Astrocyte (in vitro differentiated cells and primary cell): Measurements from ENCODE around the gene PHACTR4. TPM values are rescaled to one million over a fixed set of nuclear protein-coding genes. Genes with fewer than 3 reads are reported as not detected.
A peak's percentile ranks its signal among the peaks of the same experiment; 100 is the strongest.
"Not testable (repeated sequence)": the region's sequence is repeated elsewhere in the genome, so short reads cannot be mapped to it uniquely, and the experiment has no call there.

Experiments used
- DNase-seq: peaks from one replicate; pipeline ENCODE4 v3.0.0-alpha.2; 2010; ENCODE audit warnings: low read depth
- FAIRE-seq: peaks from 2 replicates; lab custom pipeline; 2011; peaks lifted over from hg19 to GRCh38; lab: Jason Lieb, UNC
- H2AFZ ChIP-seq: 2 replicates; pipeline ENCODE4 v1.6.0; 2012; ENCODE audit warnings: low read depth, low read length, inconsistent platforms
- H3K27ac ChIP-seq: 2 replicates; pipeline ENCODE4 v1.5.1; 2011; ENCODE audit warnings: low read depth, low read length, inconsistent platforms
- H3K27me3 ChIP-seq: 2 replicates; pipeline ENCODE4 v1.6.0; 2011; ENCODE audit warnings: low read length, inconsistent platforms; ENCODE audit not compliant: insufficient read depth
- H3K36me3 ChIP-seq: 2 replicates; pipeline ENCODE4 v1.5.1; 2011; ENCODE audit warnings: low read length, inconsistent platforms; ENCODE audit not compliant: insufficient read depth
- H3K4me1 ChIP-seq: 2 replicates; pipeline ENCODE4 v1.5.1; 2011; ENCODE audit warnings: low read length, inconsistent platforms; ENCODE audit not compliant: insufficient read depth
- H3K4me2 ChIP-seq: 2 replicates; pipeline ENCODE4 v1.6.0; 2012; ENCODE audit warnings: low read length, inconsistent platforms
- H3K4me3 ChIP-seq: 2 replicates; pipeline ENCODE4 v1.5.1; 2011; ENCODE audit warnings: low read depth, mild to moderate bottlenecking, low read length, inconsistent platforms; ENCODE audit not compliant: insufficient read depth
- H3K79me2 ChIP-seq: 2 replicates; pipeline ENCODE4 v1.6.0; 2012; ENCODE audit warnings: mild to moderate bottlenecking, low read length, inconsistent platforms; ENCODE audit not compliant: insufficient read depth
- H3K9ac ChIP-seq: 2 replicates; pipeline ENCODE4 v1.6.0; 2012; ENCODE audit warnings: mild to moderate bottlenecking, low read length, inconsistent platforms
- H3K9me3 ChIP-seq: 2 replicates; pipeline ENCODE4 v1.5.1; 2012; ENCODE audit warnings: low read depth, mild to moderate bottlenecking, low read length, inconsistent platforms; ENCODE audit not compliant: insufficient read depth
- H4K20me1 ChIP-seq: 2 replicates; pipeline ENCODE4 v1.6.0; 2012; ENCODE audit warnings: low read length, inconsistent platforms; ENCODE audit not compliant: insufficient read depth
- H3K27ac Mint-ChIP-seq: one replicate; pipeline ENCODE4 v1.8.0; 2021; ENCODE audit warnings: mild to moderate bottlenecking, mixed read lengths; ENCODE audit not compliant: unreplicated experiment
- H3K27me3 Mint-ChIP-seq: one replicate; pipeline ENCODE4 v1.8.0; 2021; ENCODE audit warnings: low read depth, mixed read lengths; ENCODE audit not compliant: unreplicated experiment
- H3K36me3 Mint-ChIP-seq: one replicate; pipeline ENCODE4 v1.8.0; 2021; ENCODE audit warnings: low read depth, mixed read lengths; ENCODE audit not compliant: unreplicated experiment
- H3K4me1 Mint-ChIP-seq: one replicate; pipeline ENCODE4 v1.8.0; 2021; ENCODE audit warnings: low read depth, mixed read lengths; ENCODE audit not compliant: unreplicated experiment
- H3K4me3 Mint-ChIP-seq: one replicate; pipeline ENCODE4 v1.8.0; 2021; ENCODE audit warnings: mild to moderate bottlenecking, moderate library complexity, mixed read lengths; ENCODE audit not compliant: unreplicated experiment
- H3K9me3 Mint-ChIP-seq: one replicate; pipeline ENCODE4 v1.8.0; 2021; ENCODE audit warnings: mild to moderate bottlenecking, mixed read lengths; ENCODE audit not compliant: unreplicated experiment
- EZH2 ChIP-seq: IDR thresholded peaks from 2 replicates; pipeline ENCODE4 v1.6.1; 2012; ENCODE audit warnings: mild to moderate bottlenecking, low read length, inconsistent platforms; ENCODE audit not compliant: insufficient read depth
- total RNA-seq: library from RNA; stranded (reverse); gene quantifications from 2 replicates; pipeline ENCODE4 v1.2.1, GENCODE V29; 2021
- TF ChIP-seq, protein P1 (sequence below): IDR thresholded peaks from 2 replicates; pipeline ENCODE4 v1.5.1; 2011; ENCODE audit warnings: low read depth, mild to moderate bottlenecking, inconsistent platforms, low read length, moderate library complexity; ENCODE audit not compliant: insufficient read depth

Gene PHACTR4
- total RNA-seq, 1 donor from 2014 or later: 78.5 TPM

DNA sequence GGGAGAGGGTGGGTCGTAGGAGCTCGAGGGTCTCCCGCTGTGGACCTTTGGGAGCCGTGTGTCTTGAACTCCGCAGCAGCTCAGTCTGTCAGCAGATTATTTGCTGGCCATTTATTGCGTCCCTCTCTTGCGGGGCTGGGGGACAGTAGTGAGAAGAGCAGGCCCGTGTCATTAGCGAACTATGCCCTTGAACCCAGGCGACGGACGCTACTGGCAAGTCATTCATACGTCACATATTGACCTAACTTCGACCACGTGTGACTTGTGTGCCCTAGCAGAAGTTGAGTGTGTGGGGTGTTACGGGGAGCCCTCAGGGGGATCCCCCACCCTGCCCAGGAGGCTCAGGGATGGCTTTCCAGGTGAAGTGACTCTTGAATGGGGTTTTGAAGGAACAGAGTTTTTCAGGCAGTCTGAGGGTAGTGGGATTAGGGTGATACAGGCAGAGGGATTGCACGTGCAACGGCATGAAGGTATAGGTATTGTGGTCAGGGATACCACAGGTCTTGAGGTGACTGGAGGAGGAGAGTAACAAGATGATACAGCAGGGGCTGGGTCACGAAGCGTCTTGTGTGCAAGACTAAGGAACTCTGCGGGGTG, 149.3 kb downstream of the PHACTR4 start:
- peaks cover 48% of the 10 kb centered on the region for H3K79me2 ChIP-seq
- peaks cover 14% of the 10 kb centered on the region for H3K4me1 ChIP-seq
- peak overlapping the region; percentile 89 for H3K9ac ChIP-seq
- peaks cover under 1% of the 10 kb centered on the region for H3K36me3 ChIP-seq
- no peak for DNase-seq
- peaks cover 11% of the 10 kb centered on the region for H3K4me1 Mint-ChIP-seq
- H2AFZ ChIP-seq: no peak overlapping the region
- H3K27ac ChIP-seq: peak overlapping the region; percentile 86
- no peaks in the 10 kb centered on the region for H3K27me3 ChIP-seq
- no peak for FAIRE-seq
- H3K36me3 Mint-ChIP-seq: peaks cover 2% of the 10 kb centered on the region
- no peaks in the 10 kb centered on the region for H3K9me3 Mint-ChIP-seq
- H3K9me3 ChIP-seq: no peaks in the 10 kb centered on the region
- H3K27ac Mint-ChIP-seq: peak overlapping the region; percentile 95
- no peaks in the 10 kb centered on the region for H3K27me3 Mint-ChIP-seq
- H3K4me3 ChIP-seq: peak overlapping the region; percentile 72
- peaks cover 57% of the 10 kb centered on the region for H4K20me1 ChIP-seq
- TF ChIP-seq EZH2: no peak
- TF ChIP-seq, protein P1, sequence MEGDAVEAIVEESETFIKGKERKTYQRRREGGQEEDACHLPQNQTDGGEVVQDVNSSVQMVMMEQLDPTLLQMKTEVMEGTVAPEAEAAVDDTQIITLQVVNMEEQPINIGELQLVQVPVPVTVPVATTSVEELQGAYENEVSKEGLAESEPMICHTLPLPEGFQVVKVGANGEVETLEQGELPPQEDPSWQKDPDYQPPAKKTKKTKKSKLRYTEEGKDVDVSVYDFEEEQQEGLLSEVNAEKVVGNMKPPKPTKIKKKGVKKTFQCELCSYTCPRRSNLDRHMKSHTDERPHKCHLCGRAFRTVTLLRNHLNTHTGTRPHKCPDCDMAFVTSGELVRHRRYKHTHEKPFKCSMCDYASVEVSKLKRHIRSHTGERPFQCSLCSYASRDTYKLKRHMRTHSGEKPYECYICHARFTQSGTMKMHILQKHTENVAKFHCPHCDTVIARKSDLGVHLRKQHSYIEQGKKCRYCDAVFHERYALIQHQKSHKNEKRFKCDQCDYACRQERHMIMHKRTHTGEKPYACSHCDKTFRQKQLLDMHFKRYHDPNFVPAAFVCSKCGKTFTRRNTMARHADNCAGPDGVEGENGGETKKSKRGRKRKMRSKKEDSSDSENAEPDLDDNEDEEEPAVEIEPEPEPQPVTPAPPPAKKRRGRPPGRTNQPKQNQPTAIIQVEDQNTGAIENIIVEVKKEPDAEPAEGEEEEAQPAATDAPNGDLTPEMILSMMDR: no peak
- H3K4me2 ChIP-seq: peak overlapping the region; percentile 92
- H3K4me3 Mint-ChIP-seq: peak overlapping the region; percentile 92

DNA sequence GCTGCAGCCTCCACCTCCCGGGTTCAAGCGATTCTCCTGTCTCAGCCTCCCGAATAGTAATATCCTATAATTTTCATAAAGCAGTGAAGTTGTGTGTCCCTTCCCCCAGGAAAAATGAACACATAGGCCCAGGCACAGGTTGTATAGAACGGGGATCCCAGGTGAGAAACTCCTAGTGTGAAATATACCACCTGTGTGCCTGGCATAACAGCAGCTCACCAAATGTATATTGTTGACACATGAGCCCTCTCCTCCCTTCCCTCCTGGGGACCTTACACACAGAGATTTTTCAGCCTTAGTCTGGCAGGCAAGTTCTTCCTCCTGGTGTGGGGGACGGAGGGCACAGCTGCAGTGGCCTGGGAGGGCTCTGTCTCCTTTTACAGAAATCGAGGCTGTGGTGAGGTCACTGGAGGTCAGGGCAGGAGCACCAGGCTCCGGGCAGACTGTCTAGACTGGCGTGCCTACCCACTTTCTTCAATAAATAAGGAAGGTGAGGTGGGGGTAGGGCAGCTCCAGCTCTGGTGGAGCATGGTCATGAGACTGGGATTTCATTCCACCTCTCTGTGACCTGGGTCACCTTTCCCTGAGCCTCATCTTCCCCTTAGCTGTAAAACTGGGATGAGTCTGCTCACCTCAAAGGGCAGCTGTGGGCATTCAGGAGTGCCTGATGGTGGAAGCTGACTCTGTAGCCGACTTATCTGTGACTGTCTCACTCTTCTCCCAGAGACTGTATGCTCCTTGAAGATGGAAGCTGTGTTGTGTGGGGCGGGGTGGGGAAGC, 150.6 kb downstream of the PHACTR4 start:
- Histone ChIP-seq H2AFZ (no peak overlapping the region), H3K4me3 (no peak overlapping the region), H3K27ac (no peak overlapping the region), H3K4me2 (peak overlapping the region; percentile 22), H3K9me3 (no peaks in the 10 kb centered on the region), H3K4me1 (peaks cover 14% of the 10 kb centered on the region), H3K27me3 (no peaks in the 10 kb centered on the region), H3K79me2 (peaks cover 61% of the 10 kb centered on the region), H4K20me1 (peaks cover 61% of the 10 kb centered on the region), H3K9ac (no peak overlapping the region), H3K36me3 (peaks cover 3% of the 10 kb centered on the region)
- Mint-ChIP-seq H3K27me3 (no peaks in the 10 kb centered on the region), H3K27ac (no peak overlapping the region), H3K4me1 (peaks cover 11% of the 10 kb centered on the region), H3K9me3 (no peaks in the 10 kb centered on the region), H3K4me3 (peak overlapping the region; percentile 23), H3K36me3 (peaks cover 3% of the 10 kb centered on the region)
- TF ChIP-seq, protein P1: no peak
- TF ChIP-seq EZH2: no peak
- DNase-seq: no peak
- no peak for FAIRE-seq

DNA sequence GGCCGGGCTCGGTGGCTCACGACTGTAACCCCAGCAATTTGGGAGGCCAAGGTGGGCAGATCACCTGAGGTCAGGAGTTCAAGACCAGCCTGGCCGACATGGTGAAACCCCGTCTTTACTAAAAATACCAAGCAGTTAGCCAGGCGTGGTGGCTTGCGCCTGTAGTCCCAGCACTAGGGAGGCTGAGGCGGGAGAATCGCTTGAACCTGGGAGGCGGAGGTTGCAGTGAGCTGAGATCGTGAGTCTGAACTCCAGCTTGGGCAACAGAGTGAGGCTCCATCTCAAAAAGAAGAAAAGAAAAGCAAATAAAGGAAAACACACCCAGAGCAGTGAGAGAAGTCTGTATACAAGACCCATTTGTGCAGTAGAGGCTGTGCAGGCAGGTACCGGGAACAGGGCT, 151.3 kb downstream of the PHACTR4 start:
- not testable (repeated sequence) for H3K4me2 ChIP-seq, H3K27me3 Mint-ChIP-seq, H3K9me3 ChIP-seq, H3K27me3 ChIP-seq, H2AFZ ChIP-seq, DNase-seq, H3K27ac ChIP-seq, FAIRE-seq, H3K9ac ChIP-seq, H3K36me3 Mint-ChIP-seq, H3K36me3 ChIP-seq, H3K4me3 ChIP-seq, H3K9me3 Mint-ChIP-seq
- peak overlapping the region; percentile 23 for H3K4me3 Mint-ChIP-seq
- H3K79me2 ChIP-seq: peaks cover 67% of the 10 kb centered on the region
- peaks cover 14% of the 10 kb centered on the region for H3K4me1 ChIP-seq
- H3K4me1 Mint-ChIP-seq: peaks cover 11% of the 10 kb centered on the region
- H4K20me1 ChIP-seq: peaks cover 65% of the 10 kb centered on the region
- peak overlapping the region; percentile 10 for H3K27ac Mint-ChIP-seq
